K562 (cell line): ENCODE results near the gene TMCO4.

Experiments
- CBX5 ChIP-seq: IDR thresholded peaks from 2 replicates; pipeline ENCODE4 v1.6.1; 2014; ENCODE audit warnings: low read depth, borderline replicate concordance
- EZH2 ChIP-seq: IDR thresholded peaks from 2 replicates; pipeline ENCODE4 v1.6.1; 2012; ENCODE audit warnings: low read depth, mild to moderate bottlenecking, inconsistent platforms, low read length, borderline replicate concordance
- FOS ChIP-seq: IDR thresholded peaks from 3 replicates; pipeline ENCODE4 v1.6.1; 2011; ENCODE audit not compliant: insufficient read length; ENCODE audit errors: extremely low read depth
- KLF6 ChIP-seq: fragments of 250-450 bp; sonication (Bioruptor Pico); IDR thresholded peaks from 2 replicates; pipeline ENCODE4 v1.4.0; 2020; ENCODE audit warnings: mild to moderate bottlenecking, moderate library complexity, borderline replicate concordance
- NCOR1 ChIP-seq: fragments of 450-650 bp; IDR thresholded peaks from 2 replicates; pipeline ENCODE4 v1.6.1; 2016; ENCODE audit warnings: mild to moderate bottlenecking, moderate library complexity
- RBFOX2 ChIP-seq: fragments of 200-400 bp; formaldehyde crosslinking; IDR thresholded peaks from 2 replicates; pipeline ENCODE4 v1.6.1; 2017; ENCODE audit warnings: low read depth, mild to moderate bottlenecking, low read length, moderate library complexity
- RFX5 ChIP-seq: IDR thresholded peaks from 2 replicates; pipeline ENCODE4 v1.6.1; 2011; ENCODE audit warnings: low read depth, mild to moderate bottlenecking, improper control_type of control experiment, low read length
- SIN3A ChIP-seq, 2 experiments: fragments of 150-350 bp in 1 of 2; IDR thresholded peaks; 2 replicates each; pipeline ENCODE4 v1.6.1; 2011 to 2016; ENCODE audit warnings: borderline replicate concordance in 2 of 2, low read depth in 2 of 2, low read length in 2 of 2, mild to moderate bottlenecking in 2 of 2, moderate library complexity in 2 of 2; ENCODE audit not compliant: control insufficient read depth in 1 of 2
- TBL1XR1 ChIP-seq, 2 experiments: IDR thresholded peaks; 2 replicates each; pipeline ENCODE4 v1.6.1; 2012; ENCODE audit warnings: improper control_type of control experiment in 2 of 2, low read length in 2 of 2, mild to moderate bottlenecking in 1 of 2
- ZFP1 ChIP-seq: fragments of 450-650 bp; formaldehyde crosslinking; IDR thresholded peaks from 2 replicates; pipeline ENCODE4 v1.4.0; 2020; ENCODE audit warnings: mild to moderate bottlenecking, mixed read lengths
- ZKSCAN1 ChIP-seq: fragments of 150-350 bp; IDR thresholded peaks from 2 replicates; pipeline ENCODE4 v1.6.1; 2016; ENCODE audit warnings: low read depth, low read length
- ZNF134 ChIP-seq: fragments of 250-450 bp; sonication (Bioruptor Pico); conservative IDR thresholded peaks from 2 replicates; pipeline ENCODE4 v1.4.0; 2020
- TF ChIP-seq, protein P1 (sequence below): sonication (generic); formaldehyde crosslinking; IDR thresholded peaks from 2 replicates; pipeline ENCODE4 v1.8.1; 2023; ENCODE audit warnings: mild to moderate bottlenecking, missing genetic modification reagents
- TF ChIP-seq, protein P2 (sequence below): fragments of 250-450 bp; sonication (Bioruptor Pico); IDR thresholded peaks from 2 replicates; pipeline ENCODE4 v1.4.0; 2020; ENCODE audit warnings: mild to moderate bottlenecking, moderate library complexity

DNA sequence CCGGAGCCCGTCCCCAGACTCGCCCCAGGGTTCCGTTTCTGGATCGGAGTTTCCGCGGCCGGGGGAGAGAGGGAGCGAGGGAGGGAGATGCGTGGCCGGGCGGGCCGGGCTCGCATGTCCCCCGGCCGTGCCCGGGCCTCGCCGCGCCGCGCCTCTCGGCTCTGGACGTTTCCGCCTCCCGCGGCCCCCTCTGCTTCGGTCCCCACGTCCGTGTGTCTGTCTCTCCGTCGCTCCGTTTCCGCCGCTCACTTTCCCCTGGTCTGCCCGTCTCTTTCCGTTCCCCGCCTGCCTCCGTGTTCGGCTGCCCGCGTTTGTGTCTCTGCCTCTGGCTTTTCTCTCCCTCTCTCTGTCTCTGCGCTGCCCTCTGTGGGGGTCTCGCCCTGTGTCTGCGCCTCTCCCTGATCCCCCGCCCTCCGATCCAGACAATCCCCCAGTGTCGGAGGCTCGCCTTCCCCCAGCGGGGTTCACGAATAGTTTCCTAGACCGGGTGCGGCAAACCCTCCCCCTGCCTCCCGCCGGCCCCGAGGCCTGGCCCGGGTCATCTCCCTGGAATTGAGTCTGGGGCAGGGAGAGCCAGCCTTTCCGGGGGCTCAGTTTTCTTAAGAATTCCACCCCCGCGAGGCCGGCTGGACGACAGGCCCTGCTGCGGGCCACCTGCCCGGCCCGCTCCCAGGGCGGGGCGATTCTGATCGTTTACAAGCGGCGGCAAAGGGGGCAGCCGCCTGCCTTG, 154.9 kb downstream of the TMCO4 start:
- TF ChIP-seq CBX5 (no peak), RFX5 (no peak), SIN3A (IDR thresholded peaks at IDR 0.05; ENCODE audit: borderline replicate concordance in 2 of 2, control insufficient read depth in 1 of 2, low read depth in 2 of 2, low read length in 2 of 2) (no peak), ZKSCAN1 (no peak), FOS (no peak), NCOR1 (no peak), ZNF134 (no peak), TBL1XR1 (IDR thresholded peaks at IDR 0.05; ENCODE audit: low read length in 2 of 2) (no peak), ZFP1 (CRISPR knock-in tag) (no peak), EZH2 (no peak), RBFOX2 (no peak; the same call in 1 of the 2 replicates), KLF6 (CRISPR knock-in tag) (no peak)
- TF ChIP-seq, protein P1, sequence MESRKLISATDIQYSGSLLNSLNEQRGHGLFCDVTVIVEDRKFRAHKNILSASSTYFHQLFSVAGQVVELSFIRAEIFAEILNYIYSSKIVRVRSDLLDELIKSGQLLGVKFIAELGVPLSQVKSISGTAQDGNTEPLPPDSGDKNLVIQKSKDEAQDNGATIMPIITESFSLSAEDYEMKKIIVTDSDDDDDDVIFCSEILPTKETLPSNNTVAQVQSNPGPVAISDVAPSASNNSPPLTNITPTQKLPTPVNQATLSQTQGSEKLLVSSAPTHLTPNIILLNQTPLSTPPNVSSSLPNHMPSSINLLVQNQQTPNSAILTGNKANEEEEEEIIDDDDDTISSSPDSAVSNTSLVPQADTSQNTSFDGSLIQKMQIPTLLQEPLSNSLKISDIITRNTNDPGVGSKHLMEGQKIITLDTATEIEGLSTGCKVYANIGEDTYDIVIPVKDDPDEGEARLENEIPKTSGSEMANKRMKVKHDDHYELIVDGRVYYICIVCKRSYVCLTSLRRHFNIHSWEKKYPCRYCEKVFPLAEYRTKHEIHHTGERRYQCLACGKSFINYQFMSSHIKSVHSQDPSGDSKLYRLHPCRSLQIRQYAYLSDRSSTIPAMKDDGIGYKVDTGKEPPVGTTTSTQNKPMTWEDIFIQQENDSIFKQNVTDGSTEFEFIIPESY (CRISPR knock-in tag): no peak
- TF ChIP-seq, protein P2, sequence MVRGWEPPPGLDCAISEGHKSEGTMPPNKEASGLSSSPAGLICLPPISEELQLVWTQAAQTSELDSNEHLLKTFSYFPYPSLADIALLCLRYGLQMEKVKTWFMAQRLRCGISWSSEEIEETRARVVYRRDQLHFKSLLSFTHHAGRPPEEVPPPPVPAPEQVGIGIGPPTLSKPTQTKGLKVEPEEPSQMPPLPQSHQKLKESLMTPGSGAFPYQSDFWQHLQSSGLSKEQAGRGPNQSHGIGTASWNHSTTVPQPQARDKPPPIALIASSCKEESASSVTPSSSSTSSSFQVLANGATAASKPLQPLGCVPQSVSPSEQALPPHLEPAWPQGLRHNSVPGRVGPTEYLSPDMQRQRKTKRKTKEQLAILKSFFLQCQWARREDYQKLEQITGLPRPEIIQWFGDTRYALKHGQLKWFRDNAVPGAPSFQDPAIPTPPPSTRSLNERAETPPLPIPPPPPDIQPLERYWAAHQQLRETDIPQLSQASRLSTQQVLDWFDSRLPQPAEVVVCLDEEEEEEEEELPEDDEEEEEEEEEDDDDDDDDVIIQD: no peak
